ENCODE data around the gene SHISA8.

SHISA8 gene

GRCh38 chr22:41913842-41914534 is 886 bp downstream of the SHISA8 start:
- no peak for DNase-seq (ENCODE audit: low read depth, low spot score)

- DNase-seq (ENCODE audit: low read depth, low spot score): no peak
Measured at GRCh38 chr22:41913040-41913719, 1.7 kb downstream of the SHISA8 start.

GRCh38 chr22:41912338-41913039 is 2.4 kb downstream of the SHISA8 start:
- no peak for DNase-seq (ENCODE audit: low read depth, low spot score)

- no peak for DNase-seq (ENCODE audit: low read depth, low spot score)
Measured at GRCh38 chr22:41911001-41911611, 3.8 kb downstream of the SHISA8 start.

- DNase-seq (ENCODE audit: low read depth, low spot score): no peak
Measured at GRCh38 chr22:41910050-41911000, 4.5 kb downstream of the SHISA8 start.

- no peak for DNase-seq (ENCODE audit: low read depth, low spot score)
Measured at GRCh38 chr22:41909310-41910049, 5.4 kb downstream of the SHISA8 start.

DNA sequence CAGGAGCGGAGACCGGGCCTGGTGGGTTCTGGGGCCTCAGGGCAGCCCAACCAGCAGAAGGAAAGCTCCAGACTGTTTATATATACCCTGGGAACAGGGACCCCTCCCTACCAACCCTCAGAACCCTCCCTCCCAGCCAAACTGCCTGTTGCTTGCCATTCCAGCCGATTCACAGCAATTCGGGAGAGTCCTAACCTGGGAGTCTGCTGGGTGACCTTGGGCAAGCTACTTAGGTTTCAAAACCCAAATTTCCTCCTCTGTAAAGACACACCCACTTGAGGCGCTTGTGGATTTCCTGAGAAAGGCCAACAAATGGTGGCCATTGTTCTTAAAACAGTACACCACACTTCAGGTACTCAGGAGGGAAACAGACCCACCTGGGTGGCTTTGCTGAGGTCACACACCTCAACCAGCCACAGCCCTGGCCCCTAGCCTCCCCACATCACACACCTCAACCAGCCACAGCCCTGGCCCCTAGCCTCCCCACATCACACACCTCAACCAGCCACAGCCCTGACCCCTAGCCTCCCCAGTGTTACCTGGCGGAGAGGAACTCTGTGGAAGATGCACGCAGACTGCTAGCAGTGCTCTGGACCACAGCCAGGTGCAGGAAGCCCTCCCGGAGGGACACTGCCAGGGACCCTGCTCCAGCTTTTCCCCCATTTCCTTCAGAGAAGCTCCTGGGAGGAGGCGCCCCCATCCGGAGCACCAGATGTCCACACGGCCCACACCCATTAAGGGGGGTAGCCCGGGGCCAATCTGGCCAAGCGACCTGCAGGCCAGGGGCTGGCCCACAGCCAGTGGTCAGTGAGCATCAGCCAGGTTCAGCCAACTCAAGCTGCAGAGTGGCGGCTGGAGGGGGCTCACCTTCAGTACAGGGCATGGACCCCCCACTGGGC is 6.2 kb downstream of the SHISA8 start:
- no peak for DNase-seq (ENCODE audit: low read depth, low spot score)

GRCh38 chr22:41907436-41908401 is 7.2 kb downstream of the SHISA8 start:
- no peak for DNase-seq (ENCODE audit: low read depth, low spot score)

DNA sequence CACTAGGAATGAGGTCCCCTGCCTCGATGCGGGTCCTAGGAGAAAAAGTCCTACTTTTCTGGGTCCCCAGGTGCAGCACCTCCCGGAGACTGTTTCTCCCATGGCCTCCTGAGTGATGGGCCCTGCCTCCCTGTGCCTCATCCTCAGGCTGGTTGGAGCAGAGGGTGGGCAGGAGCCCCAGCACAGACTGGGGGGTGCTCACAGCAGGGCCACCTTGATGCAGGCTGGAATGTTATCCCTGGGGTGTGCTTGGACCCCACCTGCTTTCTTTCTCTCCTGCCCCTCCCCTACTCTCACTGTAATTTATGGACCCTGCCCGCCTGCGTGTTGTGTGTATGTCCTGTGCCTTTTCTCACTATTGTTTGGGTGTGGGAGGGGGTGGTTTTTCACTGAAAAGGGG is 8.1 kb downstream of the SHISA8 start:
- DNase-seq (ENCODE audit: low read depth, low spot score): no peak

DNA sequence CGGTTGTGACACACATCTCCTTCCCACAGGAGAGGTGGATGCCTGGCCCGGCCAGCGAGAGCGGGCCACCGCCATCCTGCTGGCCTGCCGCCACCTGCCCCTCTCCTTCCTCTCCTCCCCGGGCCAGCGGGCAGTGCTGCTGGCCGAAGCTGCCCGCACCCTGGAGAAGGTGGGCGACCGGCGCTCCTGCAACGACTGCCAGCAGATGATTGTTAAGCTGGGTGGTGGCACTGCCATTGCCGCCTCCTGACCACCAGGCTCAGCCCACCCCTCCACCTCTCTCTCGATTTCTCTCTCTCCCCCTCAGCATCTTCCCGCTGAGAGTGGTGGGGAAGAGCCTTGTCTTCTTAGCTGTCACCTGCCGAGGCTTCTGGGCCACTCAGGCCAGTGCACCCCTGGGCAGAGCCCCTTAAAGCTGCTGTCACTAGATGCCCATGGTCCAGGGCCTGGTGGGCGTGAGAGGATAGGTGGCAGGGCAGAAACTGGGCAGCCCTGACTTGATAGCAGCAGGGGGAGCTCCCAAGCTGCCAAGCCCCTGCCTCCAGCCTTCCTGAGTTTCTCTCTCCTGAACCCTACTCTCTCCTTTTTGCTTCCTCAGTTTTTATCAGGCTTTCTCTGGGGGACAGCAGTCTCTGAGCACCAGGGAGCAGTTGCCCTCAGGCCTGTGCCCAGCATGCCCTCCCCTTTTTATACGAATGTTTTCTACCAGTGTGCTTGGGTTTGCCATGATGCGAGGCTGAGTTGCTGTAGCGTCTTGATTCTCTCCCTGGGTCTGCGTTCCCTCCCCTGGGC is 9.3 kb downstream of the SHISA8 start:
- no peak for DNase-seq (ENCODE audit: low read depth, low spot score)

GRCh38 chr22:41904450-41905410 is 10.1 kb downstream of the SHISA8 start:
- DNase-seq (ENCODE audit: low read depth, low spot score): no peak

DNA sequence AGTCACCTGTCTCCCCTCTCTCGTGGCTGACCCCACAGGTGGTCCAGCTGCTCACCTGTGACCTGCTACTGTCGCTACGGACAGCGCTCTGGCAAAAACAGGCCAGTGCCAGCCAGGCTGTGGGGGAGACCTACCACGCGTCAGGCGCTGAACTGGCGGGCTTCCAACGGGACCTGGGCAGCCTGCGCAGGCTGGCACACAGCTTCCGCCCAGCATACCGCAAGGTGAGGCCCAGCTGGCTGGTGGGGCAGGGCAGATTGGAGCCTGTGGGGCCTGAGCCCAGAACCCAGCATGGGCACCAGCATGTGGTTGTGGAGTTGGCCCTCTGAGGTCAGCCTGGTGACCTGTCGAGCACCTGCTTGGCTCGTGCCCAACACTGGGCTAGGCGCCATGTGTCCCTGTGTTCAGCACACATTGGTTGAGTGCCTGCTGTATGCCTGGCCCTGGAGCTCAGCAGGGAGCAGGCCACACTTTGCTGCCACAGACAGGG is 11.9 kb downstream of the SHISA8 start:
- no peak for DNase-seq (ENCODE audit: low read depth, low spot score)

DNA sequence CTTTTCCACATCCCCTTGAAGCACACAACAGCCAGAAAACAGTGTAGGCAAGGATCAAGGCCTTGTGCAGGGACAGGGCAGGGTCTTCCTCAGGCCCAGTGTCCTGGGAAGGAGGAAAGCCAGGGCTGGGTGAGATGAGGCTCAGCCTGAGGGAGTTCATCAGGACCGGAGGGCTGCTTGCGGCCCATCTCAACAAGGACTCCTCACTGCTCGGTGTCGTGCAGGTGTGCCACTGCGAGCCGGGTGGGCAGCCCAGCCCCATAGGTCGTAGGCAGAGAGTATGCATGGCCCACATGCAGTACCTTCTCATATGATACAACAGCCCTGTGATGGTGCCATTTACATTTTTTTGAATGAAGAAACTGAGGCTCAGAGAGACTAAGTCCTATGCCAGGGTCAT is 12.9 kb downstream of the SHISA8 start:
- DNase-seq (ENCODE audit: low read depth, low spot score): no peak

DNA sequence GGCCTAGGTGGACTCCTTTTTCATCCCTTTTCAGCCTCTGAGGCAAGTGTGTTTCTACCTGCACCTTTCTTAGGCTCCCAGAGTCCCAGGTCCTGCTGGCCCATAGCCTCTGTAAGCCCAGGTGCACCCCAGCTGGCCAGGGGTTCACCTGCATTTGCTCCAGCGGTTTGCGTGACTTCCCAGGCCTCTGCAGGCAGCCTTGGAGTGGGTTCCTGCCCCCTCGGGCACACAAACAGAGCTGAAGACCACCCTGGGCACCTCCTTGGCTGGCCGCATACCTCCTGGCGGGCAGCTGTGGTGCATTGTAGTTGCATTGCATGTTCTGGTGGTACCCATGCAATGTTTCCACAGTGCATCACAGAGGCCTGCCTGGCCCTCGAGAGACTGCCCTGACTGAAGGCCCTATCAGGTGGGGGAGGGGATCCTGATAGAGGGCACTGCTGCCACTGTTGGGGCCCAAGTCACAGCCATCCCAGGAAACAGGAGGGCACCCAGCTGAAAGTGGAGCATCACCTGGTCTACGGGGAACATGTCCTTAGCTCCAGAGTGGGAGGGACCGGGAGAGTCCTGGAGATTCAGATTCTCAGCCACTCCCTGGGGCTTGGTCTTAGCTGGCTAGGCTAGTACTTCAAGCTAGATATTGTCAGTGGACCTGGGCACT is 14.1 kb downstream of the SHISA8 start:
- DNase-seq (ENCODE audit: low read depth, low spot score): no peak

DNA sequence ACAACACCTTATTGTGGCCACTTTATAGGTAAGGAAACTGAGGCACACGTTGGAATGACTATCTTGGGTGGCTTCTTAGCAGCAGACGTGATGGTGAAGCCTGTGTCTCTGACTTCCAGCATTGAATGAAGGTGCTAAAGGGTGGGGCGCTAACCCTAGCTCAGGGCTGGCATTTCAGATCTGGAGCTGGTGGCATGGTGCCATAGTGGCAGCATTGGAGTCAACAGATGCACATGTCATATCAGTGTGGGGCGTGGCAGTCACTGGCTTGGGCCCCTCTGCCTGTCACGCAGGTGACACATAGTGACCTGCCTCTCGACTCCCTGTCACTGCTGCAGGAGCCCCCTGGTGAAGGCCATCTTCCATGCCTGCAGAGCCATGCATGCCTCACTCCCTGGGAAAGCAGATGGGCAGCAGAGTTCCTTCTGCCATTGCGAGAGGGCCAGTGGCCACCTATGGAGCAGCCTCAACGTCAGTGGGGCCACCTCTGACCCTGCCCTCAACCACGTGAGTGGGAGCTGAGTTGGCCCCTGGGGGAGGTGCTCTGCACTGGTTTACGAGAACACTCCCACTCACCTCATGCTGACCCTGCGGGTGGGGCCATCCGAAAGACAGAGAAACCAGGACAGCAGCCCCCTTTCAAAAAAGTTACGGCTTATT is 14.8 kb downstream of the SHISA8 start:
- no peak for DNase-seq (ENCODE audit: low read depth, low spot score)
